ENCODE data around the gene C1orf50. TPM values are rescaled to one million over a fixed set of nuclear protein-coding genes. Genes with fewer than 3 reads are reported as not detected.
"Not testable (repeated sequence)": the region's sequence is repeated elsewhere in the genome, so short reads cannot be mapped to it uniquely, and the experiment has no call there.

Gene C1orf50
- 2.7 and 3.4 TPM in 2 replicates for total RNA-seq (2014; rRNA removed; shearing (Covaris generic))
- 8.1 and 10.5 TPM in 2 replicates for polyA plus RNA-seq (2016; fragmentation: Nextera tagmentation; extraction: Ambion mirVana)

DNA sequence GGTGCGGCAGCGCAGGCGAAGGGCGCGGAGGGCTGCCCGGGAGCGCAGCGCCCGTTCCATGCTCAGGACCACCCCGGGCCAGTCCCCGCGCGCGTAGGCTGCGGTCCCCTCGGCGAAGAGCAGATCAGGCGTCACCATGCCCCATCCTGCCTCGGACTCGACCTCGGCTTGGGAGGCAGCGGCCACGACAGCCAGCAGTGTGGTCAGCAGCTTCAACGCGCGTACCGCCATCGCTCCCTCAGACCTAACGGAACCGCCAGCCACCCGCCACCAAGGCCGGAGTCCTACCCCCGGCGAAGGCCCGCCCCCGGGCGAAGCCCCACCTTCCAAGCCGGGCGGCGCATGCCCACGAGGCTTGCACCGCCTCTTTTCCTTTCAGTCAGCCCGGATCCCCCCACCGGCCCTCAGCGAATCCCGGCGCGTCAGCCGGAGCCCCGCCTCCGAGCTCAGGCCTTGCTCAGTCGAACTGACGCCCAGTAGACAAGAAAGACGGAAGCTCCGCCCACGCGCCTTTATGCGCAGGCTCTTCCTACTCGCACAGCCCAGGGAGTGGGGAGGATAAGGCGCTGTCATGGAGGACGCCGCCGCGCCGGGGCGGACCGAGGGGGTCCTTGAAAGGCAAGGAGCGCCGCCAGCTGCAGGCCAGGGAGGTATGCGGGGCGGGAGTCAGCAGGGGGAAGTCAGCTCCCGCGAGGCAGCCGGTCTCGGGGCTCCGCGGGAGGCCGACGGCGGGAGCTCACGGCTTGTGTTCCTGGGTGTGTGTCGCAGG lies at the start of gene C1orf50, which contains the start of gene P3H1:
C1orf50 (plus strand) TSS at position 509 of the 769 bp plus-strand sequence; CDS start at position 572, 63 bp downstream.
P3H1 (minus strand) TSS at position 288 of the 769 bp plus-strand sequence; CDS start at position 231, 57 bp downstream.
- H3K4me2 ChIP-seq (ENCODE audit: unreplicated experiment): peak within 1 kb of the TSS; percentile 91
- no peaks in the 10 kb centered on the region for H3K9me2 ChIP-seq (ENCODE audit: insufficient read depth)
- no peak for TF ChIP-seq EZH2 (IDR thresholded peaks at IDR 0.05; ENCODE audit: insufficient read depth, poor library complexity, severe bottlenecking)
- TF ChIP-seq EZH2phosphoT487 (IDR thresholded peaks at IDR 0.05; ENCODE audit: insufficient read depth, low read depth): no peak
- H3F3A ChIP-seq (ENCODE audit: insufficient read depth): peaks cover 18% of the 10 kb centered on the region
- H4K20me1 ChIP-seq (ENCODE audit: insufficient read depth): no peaks in the 10 kb centered on the region
- no peaks in the 10 kb centered on the region for H3K27me3 ChIP-seq (replicated peaks; ENCODE audit: insufficient read depth)
- in situ Hi-C loops (cut with MboI): no loop called here
- peak within 1 kb of the TSS; percentile 90 for H3K9ac ChIP-seq
- H3K4me3 ChIP-seq: peak within 1 kb of the TSS; percentile 88
- H3K27ac ChIP-seq: peak within 1 kb of the TSS; percentile 80
- H3K79me2 ChIP-seq (ENCODE audit: insufficient read depth): peaks cover 96% of the 10 kb centered on the region
- WGBS, 2 experiments (ENCODE audit: low coverage in 1 of 2, low lambda C conversion rate in 2 of 2, missing lambda C conversion rate in 2 of 2): 1 to 2% methylated on average over 59 to 60 of the region's 82 CpGs
- peak within 1 kb of the TSS; percentile 85 for H2AFZ ChIP-seq
- peak; percentile 100 for DNase-seq
- H3K4me1 ChIP-seq (ENCODE audit: insufficient read depth): peaks cover 21% of the 10 kb centered on the region
- no peaks in the 10 kb centered on the region; the same call in 1 of the 2 replicates for H3K36me3 ChIP-seq (ENCODE audit: low read depth)
- no peaks in the 10 kb centered on the region for H3K9me3 ChIP-seq (ENCODE audit: low read depth)

DNA sequence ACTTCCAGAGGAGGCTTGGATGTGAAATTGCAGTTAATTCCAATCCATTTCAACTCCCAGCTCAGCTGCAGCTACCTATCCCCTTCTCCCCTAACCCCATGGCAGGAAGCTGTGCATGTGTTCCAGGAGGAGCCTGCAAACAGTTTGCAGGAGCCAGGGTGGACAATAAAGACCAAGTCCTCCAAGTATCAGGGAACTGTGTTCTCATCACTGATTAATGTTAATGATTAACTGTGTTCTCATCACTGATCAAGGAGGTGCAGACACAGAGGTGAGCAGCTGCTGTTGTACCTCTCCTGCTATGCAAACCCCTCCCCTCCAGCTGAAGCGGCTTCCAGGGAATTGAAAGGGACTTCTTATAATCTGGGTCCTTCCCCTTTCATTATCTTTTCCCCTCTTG lies 46.2 kb upstream of the C1orf50 start:
- no peak overlapping the region for H3K4me3 ChIP-seq
- H3K36me3 ChIP-seq (ENCODE audit: low read depth): no peaks in the 10 kb centered on the region
- in situ Hi-C loops (cut with MboI): no loop called here
- TF ChIP-seq EZH2 (IDR thresholded peaks at IDR 0.05; ENCODE audit: insufficient read depth, poor library complexity, severe bottlenecking) (no peak), EZH2phosphoT487 (IDR thresholded peaks at IDR 0.05; ENCODE audit: insufficient read depth, low read depth) (no peak)
- no peaks in the 10 kb centered on the region for H4K20me1 ChIP-seq (ENCODE audit: insufficient read depth)
- H2AFZ ChIP-seq: no peak overlapping the region
- no peak for DNase-seq
- H3K9me2 ChIP-seq (ENCODE audit: insufficient read depth): no peaks in the 10 kb centered on the region
- no peak overlapping the region for H3K27ac ChIP-seq
- H3K79me2 ChIP-seq (ENCODE audit: insufficient read depth): no peaks in the 10 kb centered on the region; the same call in 1 of the 2 replicates
- no peaks in the 10 kb centered on the region for H3K27me3 ChIP-seq (replicated peaks; ENCODE audit: insufficient read depth)
- no peaks in the 10 kb centered on the region for H3K9me3 ChIP-seq (ENCODE audit: low read depth)
- no peaks in the 10 kb centered on the region; the same call in 1 of the 2 replicates for H3F3A ChIP-seq (ENCODE audit: insufficient read depth)
- no peak overlapping the region for H3K4me2 ChIP-seq (ENCODE audit: unreplicated experiment)
- WGBS, 2 experiments (ENCODE audit: low coverage in 1 of 2, low lambda C conversion rate in 2 of 2, missing lambda C conversion rate in 2 of 2): 92% methylated on average over 1 of the region's 1 CpG
- H3K4me1 ChIP-seq (ENCODE audit: insufficient read depth): no peaks in the 10 kb centered on the region
- no peak overlapping the region for H3K9ac ChIP-seq

DNA sequence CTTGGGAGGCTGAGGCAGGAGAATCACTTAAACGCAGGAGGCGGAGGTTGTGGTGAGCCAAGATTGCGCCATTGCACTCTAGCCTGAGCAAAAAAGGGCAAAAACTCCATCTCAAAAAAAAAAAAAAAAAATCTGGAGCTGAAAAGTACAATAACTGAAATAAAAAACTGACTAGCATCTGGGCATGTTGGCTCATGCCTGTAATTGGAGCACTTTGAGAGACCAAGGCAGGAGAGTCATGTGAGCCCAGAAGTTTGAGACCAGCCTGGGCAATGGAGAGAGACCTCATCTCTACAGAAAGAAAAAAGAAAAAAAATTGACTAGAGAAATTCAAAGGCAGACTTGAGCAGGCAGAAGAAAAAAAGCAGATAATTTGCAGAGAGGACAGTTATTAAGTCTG lies 45.1 kb upstream of the C1orf50 start:
- WGBS, 2 experiments (ENCODE audit: low coverage in 1 of 2, low lambda C conversion rate in 2 of 2, missing lambda C conversion rate in 2 of 2): 97 to 100% methylated on average over 3 of the region's 3 CpGs
- Histone ChIP-seq H3K9ac (no peak overlapping the region), H3K9me2 (ENCODE audit: insufficient read depth) (no peaks in the 10 kb centered on the region), H3K36me3 (ENCODE audit: low read depth) (no peaks in the 10 kb centered on the region), H3K79me2 (ENCODE audit: insufficient read depth) (no peaks in the 10 kb centered on the region), H3K4me2 (ENCODE audit: unreplicated experiment) (no peak overlapping the region), H2AFZ (no peak overlapping the region), H4K20me1 (ENCODE audit: insufficient read depth) (no peaks in the 10 kb centered on the region), H3F3A (ENCODE audit: insufficient read depth) (no peaks in the 10 kb centered on the region; the same call in 1 of the 2 replicates), H3K27ac (no peak overlapping the region), H3K9me3 (ENCODE audit: low read depth) (no peaks in the 10 kb centered on the region), H3K27me3 (replicated peaks; ENCODE audit: insufficient read depth) (no peaks in the 10 kb centered on the region), H3K4me3 (no peak overlapping the region), H3K4me1 (ENCODE audit: insufficient read depth) (no peaks in the 10 kb centered on the region)
- no peak for DNase-seq
- in situ Hi-C loops (cut with MboI): no loop called here
- TF ChIP-seq EZH2 (IDR thresholded peaks at IDR 0.05; ENCODE audit: insufficient read depth, poor library complexity, severe bottlenecking): no peak
- TF ChIP-seq EZH2phosphoT487 (IDR thresholded peaks at IDR 0.05; ENCODE audit: insufficient read depth, low read depth): no peak

DNA sequence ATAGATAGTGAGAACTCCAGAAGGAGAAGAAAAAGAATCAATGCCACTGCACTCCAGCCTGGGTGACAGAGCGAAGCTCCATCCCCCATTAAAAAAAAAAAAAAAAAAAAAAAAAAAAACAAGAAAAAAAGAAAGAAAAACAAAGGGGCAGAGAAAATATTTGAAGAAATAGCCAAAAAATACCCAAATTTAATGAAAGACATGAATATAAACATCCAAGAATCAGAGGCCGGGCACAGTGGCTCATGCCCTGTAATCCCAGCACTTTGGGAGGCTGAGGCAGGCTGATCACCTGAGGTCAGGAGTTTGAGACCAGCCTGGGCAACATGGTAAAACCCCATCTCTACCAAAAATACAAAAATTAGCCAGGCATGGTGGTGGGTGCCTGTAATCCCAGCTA lies 44.6 kb upstream of the C1orf50 start:
- H2AFZ ChIP-seq; H3K4me3 ChIP-seq; H3K27ac ChIP-seq; in situ Hi-C loops (cut with MboI); H4K20me1 ChIP-seq (ENCODE audit: insufficient read depth); H3K4me2 ChIP-seq (ENCODE audit: unreplicated experiment); DNase-seq; H3F3A ChIP-seq (ENCODE audit: insufficient read depth); H3K9me3 ChIP-seq (ENCODE audit: low read depth); H3K36me3 ChIP-seq (ENCODE audit: low read depth); H3K9ac ChIP-seq; H3K27me3 ChIP-seq (replicated peaks; ENCODE audit: insufficient read depth); H3K4me1 ChIP-seq (ENCODE audit: insufficient read depth); H3K79me2 ChIP-seq (ENCODE audit: insufficient read depth); H3K9me2 ChIP-seq (ENCODE audit: insufficient read depth): not testable (repeated sequence)
- WGBS, 2 experiments (ENCODE audit: low coverage in 1 of 2, low lambda C conversion rate in 2 of 2, missing lambda C conversion rate in 2 of 2): 100% methylated on average over 1 to 2 of the region's 2 CpGs
